Activated T-cell treated with anti-CD3 and anti-CD28 coated beads, Interleukin-2, amount 50 U/mL, for 24 hours (primary cell): ENCODE data around the gene ZBTB20.

Experiments used
- DNase-seq: peaks from one replicate; pipeline ENCODE4 v3.0.0-alpha.2; 2020
- H3K27ac Mint-ChIP-seq: 2 replicates; pipeline ENCODE4 v1.8.0; 2020; ENCODE audit warnings: mild to moderate bottlenecking, mixed read lengths
- H3K27me3 Mint-ChIP-seq: 2 replicates; pipeline ENCODE4 v1.8.0; 2020; ENCODE audit warnings: mixed read lengths
- H3K36me3 Mint-ChIP-seq: 2 replicates; pipeline ENCODE4 v1.8.0; 2020; ENCODE audit warnings: low read depth, mixed read lengths
- H3K4me1 Mint-ChIP-seq: 2 replicates; pipeline ENCODE4 v1.8.0; 2020; ENCODE audit warnings: low read depth, mixed read lengths
- H3K4me3 Mint-ChIP-seq: 2 replicates; pipeline ENCODE4 v1.8.0; 2020; ENCODE audit warnings: mild to moderate bottlenecking, moderate library complexity, mixed read lengths
- H3K9me3 Mint-ChIP-seq: 2 replicates; pipeline ENCODE4 v1.8.0; 2020; ENCODE audit warnings: mixed read lengths

ZBTB20 gene

DNA sequence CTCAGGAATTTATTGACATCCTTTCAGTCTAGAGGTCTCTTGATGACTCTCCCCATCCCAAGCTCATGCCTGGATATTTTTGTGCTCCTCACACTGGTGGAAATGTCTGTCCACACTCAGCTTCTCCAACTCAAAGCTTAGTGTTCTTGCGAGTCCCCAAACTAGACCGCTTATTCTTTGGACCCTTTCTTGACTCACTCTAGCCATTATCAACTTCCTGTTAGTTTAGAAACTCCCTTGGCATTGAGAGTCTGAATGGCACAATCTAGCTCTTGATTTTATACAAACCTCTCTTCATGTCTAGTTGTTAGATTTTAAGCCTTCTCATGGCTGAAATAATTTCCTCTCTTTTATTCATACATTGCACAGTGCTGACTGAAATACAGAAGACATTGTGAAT, 833.7 kb downstream of the ZBTB20 start:
- H3K9me3 Mint-ChIP-seq: peaks cover 2% of the 10 kb centered on the region
- H3K4me1 Mint-ChIP-seq: peaks cover 87% of the 10 kb centered on the region
- no peak for DNase-seq
- H3K27ac Mint-ChIP-seq: peak overlapping the region; percentile 88
- H3K4me3 Mint-ChIP-seq: no peak overlapping the region
- no peaks in the 10 kb centered on the region for H3K27me3 Mint-ChIP-seq
- H3K36me3 Mint-ChIP-seq: peaks cover 36% of the 10 kb centered on the region

DNA sequence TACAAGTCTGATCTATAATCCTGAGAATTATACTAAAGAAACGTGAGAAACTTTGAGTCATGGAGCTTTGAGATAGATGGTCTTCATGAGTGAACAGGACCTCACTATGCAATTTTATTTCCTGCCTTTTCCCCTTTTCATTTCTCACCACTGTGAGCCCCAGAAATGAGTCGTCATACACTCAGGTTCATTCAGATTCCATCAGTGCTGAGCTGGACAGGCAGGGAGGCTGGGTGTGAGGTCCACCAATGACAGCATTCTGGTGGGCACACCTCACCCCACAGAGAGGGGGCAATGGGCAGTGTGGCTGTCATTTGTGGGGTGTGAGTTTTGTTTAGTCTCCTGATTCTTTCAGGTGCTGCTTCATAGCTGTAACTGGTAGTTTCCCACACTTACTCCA, 836.4 kb downstream of the ZBTB20 start:
- Mint-ChIP-seq H3K27me3 (no peaks in the 10 kb centered on the region), H3K4me3 (no peak overlapping the region), H3K4me1 (peaks cover 80% of the 10 kb centered on the region), H3K36me3 (peaks cover 51% of the 10 kb centered on the region), H3K27ac (peak overlapping the region; percentile 98), H3K9me3 (peaks cover 2% of the 10 kb centered on the region)
- DNase-seq: no peak

DNA sequence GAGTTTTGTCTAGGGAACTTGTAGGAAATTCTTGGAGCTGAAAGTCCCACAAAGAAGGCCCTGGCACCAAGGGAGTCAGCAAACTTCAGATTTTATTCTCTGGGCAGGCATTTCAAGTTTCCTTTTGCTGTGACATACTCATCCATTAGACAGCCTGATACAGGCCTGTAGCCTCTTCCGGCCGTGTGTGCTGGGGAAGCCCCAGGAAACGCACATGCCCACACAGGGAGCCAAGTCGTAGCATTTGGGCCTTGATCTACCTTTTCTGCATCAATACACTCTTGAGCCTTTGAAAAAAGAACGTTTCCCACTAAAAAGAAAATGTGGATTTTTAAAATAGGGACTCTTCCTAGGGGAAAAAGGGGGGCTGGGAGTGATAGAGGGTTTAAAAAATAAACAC, 838.3 kb downstream of the ZBTB20 start:
- Mint-ChIP-seq H3K9me3 (no peaks in the 10 kb centered on the region), H3K4me3 (peak overlapping the region; percentile 45), H3K4me1 (peaks cover 74% of the 10 kb centered on the region), H3K27ac (peak overlapping the region; percentile 98), H3K36me3 (peaks cover 54% of the 10 kb centered on the region), H3K27me3 (no peaks in the 10 kb centered on the region)
- peak; percentile 68 for DNase-seq

DNA sequence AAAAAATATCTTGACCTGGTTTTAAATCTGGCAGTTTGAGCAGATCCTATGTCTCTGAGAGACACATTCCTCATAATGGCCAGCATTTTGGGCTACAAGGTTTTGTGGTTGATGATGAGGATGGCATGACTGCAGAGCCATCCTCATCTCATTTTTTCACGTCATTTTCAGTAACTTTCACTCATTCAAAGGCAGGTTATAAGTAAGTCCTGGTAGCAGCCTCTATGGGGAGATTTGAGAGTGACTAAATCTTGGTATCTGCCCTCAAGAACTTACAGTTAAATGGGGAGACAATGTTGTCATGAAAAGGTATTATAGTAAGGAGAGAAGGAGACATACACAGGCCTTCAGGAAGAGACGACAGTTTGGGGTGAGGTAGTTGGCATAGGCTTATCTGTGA, 838.7 kb downstream of the ZBTB20 start:
- Mint-ChIP-seq H3K9me3 (no peaks in the 10 kb centered on the region), H3K4me3 (peak overlapping the region; percentile 45), H3K4me1 (peaks cover 70% of the 10 kb centered on the region), H3K27me3 (no peaks in the 10 kb centered on the region), H3K27ac (peak overlapping the region; percentile 98), H3K36me3 (peaks cover 56% of the 10 kb centered on the region)
- DNase-seq: no peak

DNA sequence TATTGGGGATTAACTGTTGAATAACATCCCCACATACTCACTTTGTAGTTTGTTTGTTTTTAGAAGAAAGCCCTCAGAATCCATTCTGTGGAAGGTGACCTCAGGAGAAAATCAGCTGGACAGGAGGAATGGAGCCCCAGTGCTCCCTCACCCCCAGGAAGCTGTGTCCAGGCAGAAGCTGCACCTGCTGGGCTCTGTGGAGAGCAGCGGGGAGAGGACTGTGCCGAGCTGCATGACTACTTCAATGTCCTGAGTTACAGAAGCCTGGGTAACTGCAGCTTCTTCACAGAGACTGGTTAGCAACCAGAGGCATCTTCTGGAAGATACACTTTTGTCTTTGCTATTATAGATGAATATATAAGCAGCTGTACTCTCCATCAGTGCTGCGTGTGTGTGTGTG, 839.3 kb downstream of the ZBTB20 start:
- H3K4me3 Mint-ChIP-seq: peak overlapping the region; percentile 45
- H3K27me3 Mint-ChIP-seq: no peaks in the 10 kb centered on the region
- peak overlapping the region; percentile 98 for H3K27ac Mint-ChIP-seq
- H3K9me3 Mint-ChIP-seq: no peaks in the 10 kb centered on the region
- DNase-seq: no peak
- H3K4me1 Mint-ChIP-seq: peaks cover 64% of the 10 kb centered on the region
- H3K36me3 Mint-ChIP-seq: peaks cover 51% of the 10 kb centered on the region

DNA sequence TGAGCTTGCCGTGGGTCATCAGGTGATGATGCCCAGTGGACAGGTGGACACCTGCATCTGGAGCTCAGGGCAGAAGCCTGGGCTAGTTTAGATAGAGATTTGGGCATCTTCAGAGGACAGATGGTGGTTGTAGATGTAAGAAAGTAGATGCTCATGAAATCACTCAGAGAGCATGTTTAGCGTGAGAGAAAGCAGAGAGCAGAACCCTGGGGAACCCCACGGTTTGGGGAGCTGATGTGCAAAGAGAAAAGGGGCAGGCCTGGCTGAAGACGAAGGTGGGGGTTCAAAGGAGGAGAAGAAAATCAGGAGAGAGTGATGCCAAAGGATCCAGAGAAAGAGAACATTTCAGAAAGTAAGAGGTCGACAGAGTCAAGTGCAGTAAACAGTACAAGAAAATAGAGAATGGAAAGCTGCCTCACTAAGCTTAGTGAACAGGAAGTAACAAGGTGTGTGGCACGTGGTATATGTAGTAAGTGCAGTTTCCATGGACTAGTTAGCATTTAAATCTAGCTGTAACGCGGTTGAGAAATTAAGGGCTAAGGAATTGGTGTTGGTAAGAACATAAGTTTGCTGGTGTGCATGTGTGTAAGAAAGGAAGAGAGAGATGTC, 839.8 kb downstream of the ZBTB20 start:
- Mint-ChIP-seq H3K36me3 (peaks cover 53% of the 10 kb centered on the region), H3K4me1 (peaks cover 63% of the 10 kb centered on the region), H3K9me3 (no peaks in the 10 kb centered on the region), H3K27me3 (no peaks in the 10 kb centered on the region), H3K27ac (peak overlapping the region; percentile 98), H3K4me3 (peak overlapping the region; percentile 45)
- no peak for DNase-seq

DNA sequence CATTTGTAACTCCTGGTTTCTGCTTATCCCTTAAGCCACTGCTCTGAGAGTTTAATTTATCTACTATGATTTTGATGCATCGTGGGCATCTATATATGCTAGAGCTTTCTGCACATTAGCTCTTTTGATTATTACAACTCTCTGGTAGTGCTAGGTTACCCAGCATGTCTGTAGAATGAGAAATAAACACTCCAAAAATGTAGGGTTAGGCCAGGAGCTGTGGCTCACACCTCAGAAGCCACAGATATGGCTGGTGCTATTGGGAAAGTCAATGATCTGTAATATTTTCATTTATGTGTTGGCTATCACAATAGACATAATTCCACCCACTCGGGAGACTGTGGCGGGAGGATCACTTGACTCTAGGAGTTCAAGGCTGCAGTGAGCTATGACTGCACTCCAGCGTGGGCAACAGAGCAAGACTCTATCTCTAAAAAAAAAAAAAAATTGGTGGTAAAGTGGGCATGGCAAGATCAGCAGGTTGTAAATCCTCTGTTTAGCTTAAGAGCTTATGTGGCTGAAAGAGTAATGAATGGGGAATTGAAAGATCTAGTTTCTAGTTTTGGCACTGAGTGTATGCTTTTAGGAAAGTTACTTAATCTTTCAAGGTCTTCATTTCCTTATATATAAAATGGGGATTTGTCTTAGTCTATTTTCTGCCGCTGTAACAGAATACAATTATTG, 847.0 kb downstream of the ZBTB20 start:
- peak overlapping the region; percentile 34 for H3K27ac Mint-ChIP-seq
- DNase-seq: no peak
- H3K9me3 Mint-ChIP-seq: no peaks in the 10 kb centered on the region
- peaks cover 36% of the 10 kb centered on the region for H3K36me3 Mint-ChIP-seq
- peak overlapping the region; percentile 62 for H3K4me3 Mint-ChIP-seq
- H3K4me1 Mint-ChIP-seq: peaks cover 44% of the 10 kb centered on the region
- no peaks in the 10 kb centered on the region for H3K27me3 Mint-ChIP-seq

DNA sequence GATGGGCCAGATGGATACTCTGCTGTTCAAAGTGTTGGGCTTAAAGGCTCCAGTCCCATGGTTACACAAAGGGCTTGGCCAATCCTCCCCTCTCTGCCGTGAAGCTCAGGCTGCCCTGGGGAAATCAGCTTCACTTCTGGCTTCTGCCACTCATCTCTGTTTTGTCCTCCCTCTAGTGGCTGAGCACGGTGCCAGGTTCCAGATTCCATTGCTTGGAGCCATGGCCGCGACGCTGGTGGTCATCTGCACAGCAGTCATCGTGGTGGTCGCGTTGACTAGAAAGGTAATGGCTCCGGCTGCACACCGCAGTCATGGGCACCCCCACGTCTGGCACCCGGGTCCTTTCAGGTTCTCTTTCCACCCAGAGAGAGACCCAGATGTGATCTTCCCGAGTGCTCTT, 847.7 kb downstream of the ZBTB20 start:
- Mint-ChIP-seq H3K36me3 (peaks cover 34% of the 10 kb centered on the region), H3K4me3 (peak overlapping the region; percentile 62), H3K27ac (peak overlapping the region; percentile 57), H3K4me1 (peaks cover 46% of the 10 kb centered on the region), H3K27me3 (no peaks in the 10 kb centered on the region), H3K9me3 (no peaks in the 10 kb centered on the region)
- no peak for DNase-seq

DNA sequence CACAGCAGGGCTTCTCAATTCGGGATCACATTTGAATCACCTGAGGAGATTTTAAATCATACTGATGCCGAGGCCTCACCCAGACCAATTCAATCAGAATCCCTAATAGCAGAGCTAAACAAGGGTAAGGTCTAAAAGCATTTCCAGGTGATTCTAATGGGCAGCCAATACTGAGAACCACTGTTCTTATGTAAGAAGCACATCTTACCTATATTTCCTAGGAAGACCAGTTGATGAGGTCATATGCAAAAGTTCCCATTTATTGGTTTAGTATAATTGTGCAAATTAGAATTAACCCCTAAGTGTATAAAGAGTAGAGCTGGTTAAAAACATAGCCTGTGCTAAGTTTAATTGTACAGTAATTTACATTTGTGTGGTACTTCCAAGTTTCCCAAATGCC, 851.1 kb downstream of the ZBTB20 start:
- H3K9me3 Mint-ChIP-seq: no peaks in the 10 kb centered on the region

DNA sequence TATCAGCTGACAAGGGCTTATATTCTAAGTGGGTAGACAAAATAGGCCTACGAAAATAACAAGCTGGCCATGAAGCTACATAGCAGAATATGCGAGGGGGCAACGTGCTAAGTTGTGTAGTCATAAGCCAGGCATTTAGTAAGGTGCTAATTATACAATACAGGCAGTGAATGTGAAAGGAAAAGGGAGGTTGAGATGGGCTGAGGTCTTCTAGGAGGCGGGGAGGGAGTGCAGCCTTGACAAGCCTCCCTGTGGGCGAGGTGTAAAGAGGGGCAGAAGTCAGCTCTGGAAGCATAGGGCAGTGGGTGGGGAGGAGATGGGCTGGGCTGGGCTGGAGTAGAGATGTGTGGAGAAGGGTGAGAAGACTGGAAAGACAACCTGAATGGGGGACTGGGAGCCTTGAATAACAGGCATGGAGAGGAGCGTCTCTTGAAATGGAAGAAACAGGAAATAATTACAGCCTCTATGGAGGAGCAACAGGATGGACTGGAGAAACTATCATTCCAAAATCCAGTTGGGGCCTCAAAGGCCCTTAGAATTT, 852.1 kb downstream of the ZBTB20 start:
- Mint-ChIP-seq H3K4me3 (peak overlapping the region; percentile 78), H3K4me1 (peaks cover 72% of the 10 kb centered on the region), H3K27me3 (no peaks in the 10 kb centered on the region), H3K27ac (peak overlapping the region; percentile 88), H3K9me3 (no peaks in the 10 kb centered on the region), H3K36me3 (peaks cover 15% of the 10 kb centered on the region)
- no peak for DNase-seq

More for the DNA sequence above, 851.1 kb downstream of the ZBTB20 start:
- Mint-ChIP-seq H3K36me3 (peaks cover 22% of the 10 kb centered on the region), H3K27me3 (no peaks in the 10 kb centered on the region), H3K27ac (peak overlapping the region; percentile 88), H3K4me3 (peak overlapping the region; percentile 78), H3K4me1 (peaks cover 69% of the 10 kb centered on the region)
- no peak for DNase-seq

DNA sequence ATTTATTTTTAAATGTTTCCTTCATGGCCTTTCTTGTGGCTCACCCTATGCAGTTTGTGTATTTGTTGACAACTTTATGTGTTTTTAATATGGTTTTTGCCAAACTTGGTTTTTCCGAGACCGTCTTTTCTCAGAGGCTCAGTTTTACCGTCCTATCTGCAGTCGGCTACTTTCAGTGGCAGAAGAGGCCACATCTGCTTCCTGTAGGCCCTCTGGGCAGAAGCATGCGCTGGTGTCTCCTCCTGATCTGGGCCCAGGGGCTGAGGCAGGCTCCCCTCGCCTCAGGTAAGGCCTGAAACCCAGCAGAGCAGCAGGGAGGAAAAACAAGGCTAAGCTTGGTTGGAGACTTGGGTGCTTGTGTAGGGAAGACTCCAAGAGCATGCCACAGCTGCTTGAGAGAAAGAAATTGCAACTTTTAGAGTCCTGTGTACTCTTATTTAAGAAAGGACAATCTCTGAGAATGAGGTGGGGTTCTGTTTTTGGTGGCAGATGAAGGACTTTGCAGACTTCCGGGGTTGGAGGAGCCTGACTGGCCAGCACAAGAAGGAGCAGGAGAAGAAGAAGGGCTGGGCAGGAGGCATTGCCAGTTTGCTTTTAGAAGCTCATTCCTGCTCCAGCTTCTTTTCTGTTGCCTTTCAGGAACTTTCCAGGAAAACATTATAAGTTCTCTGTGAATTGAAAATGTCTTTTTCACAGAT, 853.1 kb downstream of the ZBTB20 start, which contains the start of gene TIGIT:
Gene TIGIT, plus strand, starts transcription at position 191 of the 698 bp plus-strand sequence. Its CDS starts 34 bp downstream, at position 225.
- Mint-ChIP-seq H3K4me3 (peak within 1 kb of the TSS; percentile 78), H3K36me3 (peaks cover 11% of the 10 kb centered on the region), H3K27ac (peak within 1 kb of the TSS; percentile 96), H3K4me1 (peaks cover 64% of the 10 kb centered on the region), H3K9me3 (no peaks in the 10 kb centered on the region), H3K27me3 (no peaks in the 10 kb centered on the region)
- DNase-seq: no peak

DNA sequence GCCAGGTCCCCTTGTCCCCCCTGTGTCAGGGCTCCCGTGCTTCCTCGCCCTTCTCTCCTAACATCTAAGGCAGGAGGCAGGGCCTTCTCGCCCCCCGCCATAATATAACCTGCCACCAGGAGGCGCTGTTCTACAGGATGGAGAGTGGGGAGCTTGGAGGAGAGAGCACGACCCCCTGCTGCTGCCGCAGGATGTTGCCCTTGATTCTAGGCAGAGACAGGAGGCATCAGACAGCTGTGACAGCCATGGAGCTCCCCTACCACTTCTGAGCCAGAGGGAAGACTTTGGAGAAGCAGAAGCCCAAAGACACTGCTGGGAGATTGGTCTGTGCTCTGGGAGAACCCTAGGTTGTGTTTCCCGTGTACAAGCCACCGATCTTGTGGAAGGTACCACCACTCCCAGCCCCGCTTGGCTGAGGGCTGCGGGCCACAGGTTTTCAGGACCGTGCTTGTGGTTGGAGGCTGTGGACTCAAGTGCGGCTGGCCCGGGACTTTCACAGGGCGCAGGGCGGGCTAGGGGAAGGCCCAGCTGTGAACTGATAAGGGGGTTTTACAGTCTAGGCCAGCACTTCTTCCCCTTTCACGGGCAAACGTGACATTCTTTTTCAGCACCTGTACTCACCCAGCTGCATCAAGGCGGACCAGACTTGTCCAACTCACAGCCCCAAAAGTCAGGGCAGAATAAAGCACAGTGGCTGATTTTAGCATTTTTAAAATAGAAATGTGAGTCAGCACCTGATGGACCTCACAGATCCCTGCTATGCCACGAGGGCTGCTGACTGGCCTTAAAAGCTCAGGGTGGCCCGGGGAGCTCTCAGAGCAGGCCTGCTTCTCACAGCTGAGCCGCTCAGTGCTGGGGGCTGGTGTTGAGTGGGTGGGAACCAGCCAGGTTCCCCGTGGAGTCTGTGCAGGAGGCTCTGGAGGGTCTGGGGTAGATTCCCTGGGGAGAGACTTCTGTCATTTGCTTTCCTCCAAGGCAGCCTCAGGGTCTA, 855.9 kb downstream of the ZBTB20 start:
- Mint-ChIP-seq H3K27me3 (no peaks in the 10 kb centered on the region), H3K36me3 (peaks cover 8% of the 10 kb centered on the region), H3K4me1 (peaks cover 62% of the 10 kb centered on the region), H3K9me3 (no peaks in the 10 kb centered on the region), H3K27ac (peak overlapping the region; percentile 96), H3K4me3 (peak overlapping the region; percentile 74)
- DNase-seq: peak; percentile 96

DNA sequence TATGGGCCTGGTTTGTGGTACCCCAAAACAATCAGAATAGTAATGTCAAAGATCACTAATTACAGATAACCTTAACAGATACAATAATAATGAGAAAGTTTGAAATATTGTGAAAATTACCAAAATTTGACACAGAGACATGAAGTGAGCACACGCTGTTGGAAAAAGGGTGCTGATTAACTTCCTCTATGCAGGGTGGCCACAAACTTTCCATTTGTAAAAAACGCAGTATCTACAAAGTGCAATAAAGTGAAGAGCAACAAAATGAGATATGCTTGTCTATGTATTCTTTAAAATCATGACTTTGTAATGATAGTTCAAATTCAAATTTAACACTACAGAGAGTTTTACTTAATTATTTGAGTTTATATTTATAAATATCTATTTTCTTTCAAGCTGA, 860.8 kb downstream of the ZBTB20 start:
- Mint-ChIP-seq H3K9me3 (no peaks in the 10 kb centered on the region), H3K27me3 (no peaks in the 10 kb centered on the region), H3K27ac (peak overlapping the region; percentile 91), H3K4me1 (peaks cover 43% of the 10 kb centered on the region), H3K4me3 (peak overlapping the region; percentile 52), H3K36me3 (no peaks in the 10 kb centered on the region)
- no peak for DNase-seq
